Lower leg skin (tissue), 4 donors: ENCODE measurements around the gene PODNL1. TPM values are rescaled to one million over a fixed set of nuclear protein-coding genes. Genes with fewer than 3 reads are reported as not detected.
"Not testable (repeated sequence)": the region's sequence is repeated elsewhere in the genome, so short reads cannot be mapped to it uniquely, and the experiment has no call there.

ENCODE experiments used
- DNase-seq, 2 donors: peaks; one replicate each; pipeline ENCODE4 v3.0.0-alpha.2; 2019; ENCODE audit warnings: low spot score in 2 of 2
- H3K4me3 ChIP-seq: fragments of 200-600 bp; sonication (generic); 2 replicates; pipeline ENCODE4 v1.5.1; 2017; ENCODE audit warnings: mild to moderate bottlenecking, low read depth; ENCODE audit not compliant: poor library complexity, severe bottlenecking
- POLR2A ChIP-seq, 2 donors: fragments of 450-650 bp; IDR thresholded peaks; one replicate each; pipeline ENCODE4 v1.6.1; 2016 to 2017; ENCODE audit warnings: antibody characterized with exemption in 2 of 2, mild to moderate bottlenecking in 1 of 2, moderate library complexity in 1 of 2
- WGBS, 2 donors: methylation state at CpG; one replicate each; pipeline ENCODE4 v1.1.5; 2018; 5-methylcytosine and 5-hydroxymethylcytosine counted together
- intact Hi-C: fragments of 100-400 bp; cut with DNase I; formaldehyde crosslinking; loops from one replicate; pipeline ENCODE4 v1.15.0; 2023; ENCODE audit warnings: low total_unique reads
- total RNA-seq, 4 donors: library from RNA; depleted of rRNA; stranded (reverse); fragments of >200 nt; gene quantifications; one replicate each; pipeline ENCODE4 v1.1.0, GENCODE V29; 2016
- TF ChIP-seq, protein P1 (sequence below), 3 donors: fragments of 450-650 bp; IDR thresholded peaks; one replicate each; pipeline ENCODE4 v1.5.1; 2016; ENCODE audit warnings: antibody characterized with exemption in 3 of 3, mild to moderate bottlenecking in 3 of 3, moderate library complexity in 2 of 3

Gene PODNL1
- total RNA-seq, 4 donors from 2014 or later: 5.2 to 8.2 (median 6.4) TPM

- intact Hi-C loops: no loop called here
- TF ChIP-seq POLR2A (IDR thresholded peaks at IDR 0.05): no peak
- TF ChIP-seq, protein P1, sequence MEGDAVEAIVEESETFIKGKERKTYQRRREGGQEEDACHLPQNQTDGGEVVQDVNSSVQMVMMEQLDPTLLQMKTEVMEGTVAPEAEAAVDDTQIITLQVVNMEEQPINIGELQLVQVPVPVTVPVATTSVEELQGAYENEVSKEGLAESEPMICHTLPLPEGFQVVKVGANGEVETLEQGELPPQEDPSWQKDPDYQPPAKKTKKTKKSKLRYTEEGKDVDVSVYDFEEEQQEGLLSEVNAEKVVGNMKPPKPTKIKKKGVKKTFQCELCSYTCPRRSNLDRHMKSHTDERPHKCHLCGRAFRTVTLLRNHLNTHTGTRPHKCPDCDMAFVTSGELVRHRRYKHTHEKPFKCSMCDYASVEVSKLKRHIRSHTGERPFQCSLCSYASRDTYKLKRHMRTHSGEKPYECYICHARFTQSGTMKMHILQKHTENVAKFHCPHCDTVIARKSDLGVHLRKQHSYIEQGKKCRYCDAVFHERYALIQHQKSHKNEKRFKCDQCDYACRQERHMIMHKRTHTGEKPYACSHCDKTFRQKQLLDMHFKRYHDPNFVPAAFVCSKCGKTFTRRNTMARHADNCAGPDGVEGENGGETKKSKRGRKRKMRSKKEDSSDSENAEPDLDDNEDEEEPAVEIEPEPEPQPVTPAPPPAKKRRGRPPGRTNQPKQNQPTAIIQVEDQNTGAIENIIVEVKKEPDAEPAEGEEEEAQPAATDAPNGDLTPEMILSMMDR (IDR thresholded peaks at IDR 0.05): no peak
- no peak overlapping the region for H3K4me3 ChIP-seq
- 91% methylated on average over 12 of the region's 12 CpGs for WGBS, 2 donors
- no peak for DNase-seq
Measured at GRCh38 chr19:13976446-13976845, 38.2 kb upstream of the PODNL1 start.

DNA sequence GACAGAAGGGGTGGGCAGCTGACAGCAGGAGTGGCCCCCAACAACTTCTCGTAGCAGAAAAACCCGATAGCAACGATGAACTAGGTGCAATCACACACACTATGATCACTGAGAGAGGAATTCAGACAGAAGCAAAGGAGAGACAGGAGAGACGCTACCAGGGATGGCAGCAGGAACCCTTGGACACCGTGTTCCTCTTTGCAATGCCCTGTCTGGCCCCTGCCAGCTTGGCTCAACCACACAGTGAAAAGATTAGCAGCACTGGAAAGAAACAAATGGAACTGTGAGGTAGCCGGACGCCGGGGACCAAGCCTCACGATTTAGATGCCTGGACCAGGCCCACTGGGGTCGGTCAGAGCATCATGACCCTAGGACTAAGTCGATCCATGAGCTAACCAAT lies 37.7 kb upstream of the PODNL1 start:
- no peak for TF ChIP-seq POLR2A (IDR thresholded peaks at IDR 0.05)
- TF ChIP-seq, protein P1 (IDR thresholded peaks at IDR 0.05): no peak
- intact Hi-C loops: no loop called here
- 88 to 89% methylated on average over 11 of the region's 11 CpGs for WGBS, 2 donors
- no peak for DNase-seq
- H3K4me3 ChIP-seq: no peak overlapping the region

GRCh38 chr19:13974073-13974472 lies 35.9 kb upstream of the PODNL1 start:
- DNase-seq: peak in 1 of 2 donors; percentile 52
- TF ChIP-seq POLR2A (IDR thresholded peaks at IDR 0.05): no peak
- TF ChIP-seq, protein P1 (IDR thresholded peaks at IDR 0.05): no peak

GRCh38 chr19:13973479-13973878 lies 35.3 kb upstream of the PODNL1 start:
- H3K4me3 ChIP-seq, intact Hi-C loops, DNase-seq: not testable (repeated sequence)
- 91 to 100% methylated on average over 3 of the region's 3 CpGs for WGBS, 2 donors

More at GRCh38 chr19:13974073-13974472, 35.9 kb upstream of the PODNL1 start:
- intact Hi-C loops: no loop called here
- no peak overlapping the region for H3K4me3 ChIP-seq
- WGBS, 2 donors: 34 to 38% methylated on average over 12 of the region's 12 CpGs

GRCh38 chr19:13972368-13973155 lies 34.3 kb upstream of the PODNL1 start:
- intact Hi-C loops: no loop called here
- H3K4me3 ChIP-seq: no peak overlapping the region
- DNase-seq: no peak
- WGBS, 2 donors: 92 to 93% methylated on average over 30 to 36 of the region's 37 CpGs
- TF ChIP-seq, protein P1 (IDR thresholded peaks at IDR 0.05): no peak
- TF ChIP-seq POLR2A (IDR thresholded peaks at IDR 0.05): no peak

DNA sequence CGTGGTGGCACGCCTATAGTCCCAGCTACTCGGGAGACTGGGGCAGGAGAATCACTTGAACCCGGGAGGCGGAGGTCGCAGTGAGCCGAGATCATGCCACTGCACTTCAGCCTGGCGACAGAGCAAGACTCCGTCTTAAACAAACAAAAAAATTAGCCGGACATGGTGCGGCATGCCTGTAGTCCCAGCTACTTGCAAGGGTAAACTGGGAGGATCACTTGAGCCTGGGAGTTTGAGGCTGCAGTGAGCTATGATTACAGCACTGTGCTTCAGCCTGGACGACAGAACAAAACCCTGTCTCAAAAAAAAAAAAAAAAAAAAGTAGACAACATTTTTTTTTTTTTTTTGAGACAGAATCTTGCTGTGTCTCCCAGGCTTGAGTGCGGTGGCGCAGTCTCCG lies 33.7 kb upstream of the PODNL1 start:
- DNase-seq, intact Hi-C loops, H3K4me3 ChIP-seq: not testable (repeated sequence)
- 89 to 93% methylated on average over 15 of the region's 15 CpGs for WGBS, 2 donors

DNA sequence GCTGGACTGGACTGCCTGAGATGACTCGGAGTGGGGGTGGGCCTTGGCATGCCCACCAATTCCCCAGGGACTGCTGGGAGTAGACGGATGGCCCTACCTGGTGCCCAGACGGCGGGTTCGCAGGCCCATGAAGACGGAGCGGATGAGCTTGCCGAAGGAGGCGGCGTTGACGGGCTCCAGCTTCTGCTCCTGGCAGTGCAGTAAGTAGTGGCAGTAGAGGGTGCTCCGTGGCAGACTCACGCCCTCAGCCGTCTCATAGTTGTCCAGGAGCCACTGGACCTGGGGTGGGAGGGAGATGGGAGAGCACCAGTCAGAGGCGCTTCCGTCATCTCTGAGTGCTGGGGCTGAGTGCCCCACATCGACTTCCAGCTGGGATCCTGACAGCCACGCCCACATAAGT lies 31.7 kb upstream of the PODNL1 start:
- H3K4me3 ChIP-seq: no peak overlapping the region
- no peak for DNase-seq
- no peak for TF ChIP-seq POLR2A (IDR thresholded peaks at IDR 0.05)
- TF ChIP-seq, protein P1 (IDR thresholded peaks at IDR 0.05): no peak
- intact Hi-C loops: loop anchor here (10.0 kb wide), 1 partner anchor 85 kb away; no protein-coding TSS in a partner anchor
- WGBS, 2 donors: 89 to 91% methylated on average over 18 of the region's 18 CpGs
